Esophagus muscularis mucosa (tissue), 4 donors: ENCODE data around the gene C1orf105. TPM values are rescaled to one million over a fixed set of nuclear protein-coding genes. Genes with fewer than 3 reads are reported as not detected.
A peak's percentile ranks its signal among the peaks of the same experiment; 100 is the strongest.

Experiments
- DNase-seq: peaks from one replicate; pipeline ENCODE4 v3.0.0-alpha.2; 2017; ENCODE audit errors: extremely low spot score
- H3K27ac ChIP-seq, 4 donors: fragments of 200-600 bp; sonication (generic); replicated peaks in 1 of 4; 1 replicate in 3 of 4; 2 replicates in 1 of 4; pipeline ENCODE4 v1.5.1; 2016 to 2019; ENCODE audit warnings: mild to moderate bottlenecking in 1 of 4
- H3K27me3 ChIP-seq, 4 donors: fragments of 200-600 bp; sonication (generic); one replicate each; pipeline versions ENCODE4 v1.5.1 to v1.6.0; 2016 to 2019
- H3K36me3 ChIP-seq, 4 donors: fragments of 200-600 bp; sonication (generic); one replicate each; pipeline ENCODE4 v1.5.1; 2016 to 2019
- H3K4me1 ChIP-seq, 4 donors: fragments of 200-600 bp; sonication (generic); one replicate each; pipeline ENCODE4 v1.5.1; 2016 to 2019
- H3K4me3 ChIP-seq, 4 donors: fragments of 200-600 bp; sonication (generic); 1 replicate in 2 of 4; 2 replicates in 2 of 4; pipeline ENCODE4 v1.5.1; 2016 to 2019; ENCODE audit warnings: mild to moderate bottlenecking in 4 of 4, moderate library complexity in 1 of 4
- H3K9me3 ChIP-seq, 4 donors: fragments of 200-600 bp; sonication (generic); 1 replicate in 3 of 4; 2 replicates in 1 of 4; pipeline ENCODE4 v1.5.1; 2016 to 2019
- EP300 ChIP-seq: sonication (generic); formaldehyde crosslinking; IDR thresholded peaks from one replicate; pipeline ENCODE4 v1.6.1; 2017; ENCODE audit warnings: antibody characterized with exemption
- POLR2A ChIP-seq: fragments of 450-650 bp; IDR thresholded peaks from one replicate; pipeline ENCODE4 v1.6.1; 2017; ENCODE audit warnings: antibody characterized with exemption, moderate library complexity, mild to moderate bottlenecking, low read depth
- POLR2AphosphoS5 ChIP-seq, 2 donors: sonication (generic); formaldehyde crosslinking; IDR thresholded peaks; one replicate each; pipeline ENCODE4 v1.6.1; 2017; ENCODE audit warnings: antibody characterized with exemption in 2 of 2
- WGBS: methylation state at CpG from one replicate; pipeline ENCODE4 v1.1.5; 2018; 5-methylcytosine and 5-hydroxymethylcytosine counted together
- intact Hi-C: fragments of 100-400 bp; cut with DNase I; formaldehyde crosslinking; loops from one replicate; pipeline ENCODE4 v1.15.1; 2023
- total RNA-seq, 4 donors: library from RNA; depleted of rRNA; stranded (reverse); fragments of >200 nt; gene quantifications; one replicate each; pipeline versions ENCODE4 v1.1.0 to v1.2.1, GENCODE V29; 2016
- TF ChIP-seq, protein P1 (sequence below), 3 experiments: fragments of 200-600 bp in 2 of 3; fragments of 450-650 bp in 1 of 3; sonication (generic) in 2 of 3; IDR thresholded peaks; one replicate each; pipeline ENCODE4 v1.5.1; 2017 to 2019; ENCODE audit warnings: antibody characterized with exemption in 3 of 3, mild to moderate bottlenecking in 2 of 3, moderate library complexity in 1 of 3

Gene C1orf105
- total RNA-seq, 4 donors from 2014 or later = not detected

DNA sequence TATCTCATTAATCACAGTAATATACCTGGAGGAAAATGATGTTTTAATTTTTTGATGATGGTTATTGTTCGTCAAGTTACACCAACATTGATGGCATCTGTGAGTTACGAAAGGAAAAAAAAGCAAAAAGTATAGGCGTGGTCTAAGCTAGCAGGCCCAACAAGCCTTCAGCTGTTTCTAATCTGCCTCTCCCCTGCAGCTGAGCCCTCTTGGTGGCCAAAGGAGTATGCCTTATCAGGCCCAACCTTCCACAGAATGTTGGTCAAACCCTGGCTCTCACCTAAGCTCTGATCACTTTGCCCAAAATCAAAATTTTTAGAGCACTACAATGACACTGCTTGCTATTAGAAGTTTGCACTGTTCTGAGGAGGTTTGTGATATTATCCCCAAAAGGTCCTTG, 4.9 kb downstream of the C1orf105 start:
- 94% methylated on average over 3 of the region's 3 CpGs for WGBS
- Histone ChIP-seq H3K9me3 (no peaks in the 10 kb centered on the region), H3K27ac (no peak overlapping the region), H3K27me3 (no peaks in the 10 kb centered on the region), H3K36me3 (no peaks in the 10 kb centered on the region), H3K4me3 (no peak overlapping the region), H3K4me1 (no peaks in the 10 kb centered on the region)
- no peak for DNase-seq
- intact Hi-C loops = loop anchor here (5.0 kb wide), 1 partner anchor 423 kb away; no protein-coding TSS in a partner anchor
- no peak for TF ChIP-seq POLR2A
- no peak for TF ChIP-seq POLR2AphosphoS5 (IDR thresholded peaks at IDR 0.05)
- TF ChIP-seq EP300 = no peak
- TF ChIP-seq, protein P1, sequence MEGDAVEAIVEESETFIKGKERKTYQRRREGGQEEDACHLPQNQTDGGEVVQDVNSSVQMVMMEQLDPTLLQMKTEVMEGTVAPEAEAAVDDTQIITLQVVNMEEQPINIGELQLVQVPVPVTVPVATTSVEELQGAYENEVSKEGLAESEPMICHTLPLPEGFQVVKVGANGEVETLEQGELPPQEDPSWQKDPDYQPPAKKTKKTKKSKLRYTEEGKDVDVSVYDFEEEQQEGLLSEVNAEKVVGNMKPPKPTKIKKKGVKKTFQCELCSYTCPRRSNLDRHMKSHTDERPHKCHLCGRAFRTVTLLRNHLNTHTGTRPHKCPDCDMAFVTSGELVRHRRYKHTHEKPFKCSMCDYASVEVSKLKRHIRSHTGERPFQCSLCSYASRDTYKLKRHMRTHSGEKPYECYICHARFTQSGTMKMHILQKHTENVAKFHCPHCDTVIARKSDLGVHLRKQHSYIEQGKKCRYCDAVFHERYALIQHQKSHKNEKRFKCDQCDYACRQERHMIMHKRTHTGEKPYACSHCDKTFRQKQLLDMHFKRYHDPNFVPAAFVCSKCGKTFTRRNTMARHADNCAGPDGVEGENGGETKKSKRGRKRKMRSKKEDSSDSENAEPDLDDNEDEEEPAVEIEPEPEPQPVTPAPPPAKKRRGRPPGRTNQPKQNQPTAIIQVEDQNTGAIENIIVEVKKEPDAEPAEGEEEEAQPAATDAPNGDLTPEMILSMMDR (IDR thresholded peaks at IDR 0.05) = no peak

DNA sequence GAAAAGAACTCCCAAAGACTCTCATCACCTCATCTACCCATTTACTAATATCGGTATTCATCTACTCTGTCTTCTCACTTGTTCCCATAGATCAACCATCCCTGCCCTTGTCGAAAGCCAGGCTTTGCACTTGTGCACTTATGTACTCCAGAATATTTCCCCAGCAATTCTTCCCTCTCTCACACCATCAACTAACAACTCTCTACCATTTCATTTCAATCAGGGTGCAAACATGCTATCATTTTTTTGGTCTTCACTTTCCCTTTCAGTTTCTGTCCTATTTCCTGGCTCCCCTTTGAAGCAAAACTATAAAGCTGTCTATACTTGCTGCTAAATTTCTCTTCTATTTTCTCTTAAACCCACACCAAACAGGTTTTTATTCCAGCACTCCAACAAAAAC, 6.7 kb downstream of the C1orf105 start:
- peaks cover 0 to 3% (median 0%) of the 10 kb centered on the region in 4 donors for H3K4me1 ChIP-seq
- no peaks in the 10 kb centered on the region for H3K36me3 ChIP-seq
- no peak for DNase-seq
- WGBS = 100% methylated on average over 2 of the region's 2 CpGs
- no peak for TF ChIP-seq EP300
- no peak for TF ChIP-seq POLR2AphosphoS5 (IDR thresholded peaks at IDR 0.05)
- TF ChIP-seq, protein P1 (IDR thresholded peaks at IDR 0.05) = no peak
- TF ChIP-seq POLR2A = no peak
- H3K4me3 ChIP-seq = no peak overlapping the region
- intact Hi-C loops = loop anchor here (5.0 kb wide), 1 partner anchor 425 kb away; no protein-coding TSS in a partner anchor
- H3K27me3 ChIP-seq = no peaks in the 10 kb centered on the region
- no peaks in the 10 kb centered on the region for H3K9me3 ChIP-seq
- H3K27ac ChIP-seq = no peak overlapping the region

DNA sequence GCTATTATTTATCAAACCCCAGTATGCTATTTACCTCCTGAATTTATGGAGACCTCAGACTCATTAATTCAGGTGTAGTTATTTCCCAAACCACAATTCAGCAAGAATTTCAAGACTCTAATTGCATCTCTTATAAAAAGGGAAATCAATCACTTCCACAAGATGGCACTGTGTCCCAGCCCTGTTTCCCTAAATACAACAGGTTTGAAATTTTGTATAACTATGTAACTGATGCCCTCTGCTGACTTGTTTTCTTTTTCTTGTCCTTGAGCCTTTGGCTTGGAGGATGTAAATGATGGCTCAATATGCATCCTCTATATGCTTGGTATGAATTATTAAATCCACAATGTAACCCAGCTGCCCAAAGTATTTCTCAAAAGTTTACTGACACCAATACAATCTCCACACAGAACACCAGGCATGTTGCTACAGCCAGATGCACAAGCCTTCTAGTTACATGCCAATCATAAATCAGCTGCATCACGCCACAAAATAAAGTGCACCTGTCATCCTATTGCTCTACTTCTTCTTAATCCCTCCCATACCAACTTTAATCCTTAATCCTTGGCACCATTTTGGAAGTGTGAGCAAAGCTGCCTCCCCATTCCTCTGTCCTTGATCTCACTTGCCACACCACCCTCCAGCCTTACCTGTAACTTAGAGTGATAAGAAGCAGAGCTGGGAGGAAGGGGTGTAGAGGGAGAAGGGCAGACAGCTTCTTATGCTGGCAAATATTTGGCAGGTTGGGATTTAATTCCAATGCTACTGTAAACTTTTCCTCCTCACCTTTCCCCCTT, 9.0 kb downstream of the C1orf105 start:
- H3K4me1 ChIP-seq = peaks cover 0 to 4% (median 0%) of the 10 kb centered on the region in 4 donors
- H3K4me3 ChIP-seq = no peak overlapping the region
- H3K9me3 ChIP-seq = no peaks in the 10 kb centered on the region
- 88% methylated on average over 1 of the region's 1 CpG for WGBS
- no peak for DNase-seq
- H3K27me3 ChIP-seq = no peaks in the 10 kb centered on the region
- no peaks in the 10 kb centered on the region for H3K36me3 ChIP-seq
- no peak overlapping the region for H3K27ac ChIP-seq
- intact Hi-C loops = loop anchor here (5.0 kb wide), 1 partner anchor 427 kb away; no protein-coding TSS in a partner anchor
- TF ChIP-seq POLR2A = no peak
- TF ChIP-seq, protein P1 (IDR thresholded peaks at IDR 0.05) = peak; percentile 47 to 59 (median 58)
- no peak for TF ChIP-seq POLR2AphosphoS5 (IDR thresholded peaks at IDR 0.05)
- TF ChIP-seq EP300 = no peak

DNA sequence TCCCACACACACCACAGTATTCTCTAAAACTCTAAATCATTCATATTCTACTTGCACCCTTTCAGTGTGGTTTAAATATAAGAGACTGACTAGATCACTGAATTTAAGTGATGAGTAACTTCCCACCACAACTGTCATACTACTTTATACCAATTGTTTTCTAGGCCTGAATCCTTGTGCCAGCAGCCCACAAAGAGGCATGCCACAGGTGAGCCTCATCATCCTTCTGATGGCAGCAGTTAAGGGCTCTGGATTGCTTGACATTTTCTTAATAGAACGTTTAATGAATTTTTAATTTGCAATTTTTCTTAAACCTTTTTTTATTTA, 9.6 kb downstream of the C1orf105 start:
- H3K27ac ChIP-seq = no peak overlapping the region
- WGBS = 50% methylated on average over 1 of the region's 1 CpG
- intact Hi-C loops = no loop called here
- no peak overlapping the region for H3K4me3 ChIP-seq
- H3K4me1 ChIP-seq = peaks cover 0 to 4% (median 0%) of the 10 kb centered on the region in 4 donors
- no peak for DNase-seq
- no peaks in the 10 kb centered on the region for H3K36me3 ChIP-seq
- H3K27me3 ChIP-seq = no peaks in the 10 kb centered on the region
- TF ChIP-seq POLR2A (no peak), EP300 (no peak), POLR2AphosphoS5 (IDR thresholded peaks at IDR 0.05) (no peak)
- TF ChIP-seq, protein P1 (IDR thresholded peaks at IDR 0.05) = no peak
- H3K9me3 ChIP-seq = no peaks in the 10 kb centered on the region
